ENCODE measurements around the gene PIGM. TPM values are rescaled to one million over a fixed set of nuclear protein-coding genes. Genes with fewer than 3 reads are reported as not detected.

Gene PIGM
- total and polyA plus RNA-seq, 2 of the 13 experiments (the other 11 are each of a cell fraction or from before 2014, with no cell fraction given): 3.4 to 4.6 TPM

DNA sequence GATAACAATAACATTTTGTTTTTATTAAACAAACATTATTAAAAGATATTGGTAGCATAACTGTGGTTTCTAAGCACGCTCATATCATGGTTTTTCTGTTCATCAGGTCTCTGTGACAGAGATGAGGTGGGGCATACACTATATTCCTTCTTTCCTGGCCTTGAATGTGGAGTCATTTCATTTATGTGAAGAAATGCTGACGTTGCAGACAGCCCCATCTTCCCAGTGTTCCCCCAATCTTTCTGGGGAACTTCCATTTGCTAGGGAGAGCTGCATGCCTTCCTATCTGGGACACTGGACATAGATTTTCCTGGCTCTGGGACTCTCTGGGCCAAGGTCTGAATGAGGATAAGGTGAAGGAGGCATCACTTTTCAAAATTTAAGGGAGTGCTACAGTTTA, 30.4 kb downstream of the PIGM start:
- in situ Hi-C loops (cut with HindIII; ENCODE audit: extremely low pct_ligation_motif_present, low pct_unique_long_range_greater_than_20kb) (no loop called here), intact Hi-C loops (cut with micrococcal nuclease; ENCODE audit: unreplicated experiment) (no loop called here)
- H3K27me3 ChIP-seq (ENCODE audit: control insufficient read depth in 1 of 2, insufficient read depth in 2 of 2, low read length in 2 of 2): peaks cover 0 to 3% of the 10 kb centered on the region in 2 experiments; a peak in 1 of 5 replicates
- no peaks in the 10 kb centered on the region for H4K20me1 ChIP-seq (ENCODE audit: insufficient read depth, low read length)
- no peak overlapping the region for H3K4me2 ChIP-seq (ENCODE audit: low read depth, low read length)
- H3K36me3 ChIP-seq (replicated peaks in 1 of 2; ENCODE audit: control insufficient read depth in 1 of 2, insufficient read depth in 2 of 2, low read length in 2 of 2): no peaks in the 10 kb centered on the region
- H3K9me3 ChIP-seq (ENCODE audit: low read length): no peaks in the 10 kb centered on the region
- H3K79me2 ChIP-seq (ENCODE audit: insufficient read depth, low read length): no peaks in the 10 kb centered on the region
- ChIA-PET CTCF (ENCODE audit: low intra/inter-chr PET ratio, low total read pairs) (no interaction called here), POLR2A (no interaction called here)
- BruUV-seq (replicated peaks): no TSS peak
- H3K9ac ChIP-seq (ENCODE audit: insufficient read depth, low read depth, low read length): no peak overlapping the region
- no peak overlapping the region for H3K4me3 ChIP-seq (replicated peaks in 1 of 3; ENCODE audit: insufficient read depth in 1 of 3, low read depth in 2 of 3, low read length in 3 of 3)
- no peak overlapping the region for H3K27ac ChIP-seq (ENCODE audit: extremely low read length, insufficient read depth, low read length)
- FAIRE-seq (no peak), ATAC-seq (no peak), DNase-seq (ENCODE audit: low spot score) (no peak)
- TF ChIP-seq MAFK (conservative IDR thresholded peaks at IDR 0.05 in 1 of 2, IDR thresholded peaks at IDR 0.05 in 1 of 2; ENCODE audit: low read length in 2 of 2) (peak; percentile 86 to 96), MAFF (IDR thresholded peaks at IDR 0.05; ENCODE audit: low read depth, low read length) (peak; percentile 93), ZNF569 (CRISPR knock-in tag; IDR thresholded peaks at IDR 0.05; ENCODE audit: borderline replicate concordance) (no peak)
- no peak overlapping the region for H2AFZ ChIP-seq (ENCODE audit: low read length)
- 1% methylated on average over 2 of the region's 2 CpGs for WGBS (ENCODE audit: low lambda C conversion rate)
- no peaks in the 10 kb centered on the region for H3K4me1 ChIP-seq (ENCODE audit: insufficient read depth, low read length)

DNA sequence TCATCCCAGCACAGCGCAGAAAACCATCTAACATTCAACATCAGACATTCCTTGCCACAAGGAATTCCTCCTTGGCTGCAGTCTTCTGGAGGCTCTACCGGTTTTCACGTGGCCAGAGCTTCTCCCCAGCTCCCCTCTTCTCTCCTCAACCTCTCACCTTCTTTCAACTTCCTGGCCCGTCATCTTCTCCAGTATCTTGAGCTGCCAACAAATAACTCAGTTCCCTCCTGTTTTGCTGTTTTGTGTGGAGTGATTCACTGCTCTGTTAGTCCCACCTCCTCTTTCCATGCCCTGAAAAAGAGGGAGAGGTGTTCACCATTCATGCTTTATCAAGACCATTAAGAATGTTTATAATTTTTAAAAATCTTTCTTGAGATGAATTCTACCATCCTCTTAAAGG, 32.6 kb downstream of the PIGM start:
- H4K20me1 ChIP-seq (ENCODE audit: insufficient read depth, low read length): no peaks in the 10 kb centered on the region
- intact Hi-C loops (cut with micrococcal nuclease; ENCODE audit: unreplicated experiment): no loop called here
- no peak for DNase-seq (ENCODE audit: low spot score)
- no peak overlapping the region for H3K4me2 ChIP-seq (ENCODE audit: low read depth, low read length)
- H3K4me3 ChIP-seq (replicated peaks in 1 of 3; ENCODE audit: insufficient read depth in 1 of 3, low read depth in 2 of 3, low read length in 3 of 3): no peak overlapping the region
- H3K9me3 ChIP-seq (ENCODE audit: low read length): no peaks in the 10 kb centered on the region
- H3K27ac ChIP-seq (ENCODE audit: extremely low read length, insufficient read depth, low read length): no peak overlapping the region
- in situ Hi-C loops (cut with HindIII; ENCODE audit: extremely low pct_ligation_motif_present, low pct_unique_long_range_greater_than_20kb): no loop called here
- H3K9ac ChIP-seq (ENCODE audit: insufficient read depth, low read depth, low read length): no peak overlapping the region
- no peak for ATAC-seq
- no peak for FAIRE-seq
- H3K79me2 ChIP-seq (ENCODE audit: insufficient read depth, low read length): no peaks in the 10 kb centered on the region
- CTCF ChIA-PET (ENCODE audit: low intra/inter-chr PET ratio, low total read pairs): no interaction called here
- no TSS peak for BruUV-seq (replicated peaks)
- TF ChIP-seq ZNF256 (CRISPR knock-in tag; conservative IDR thresholded peaks at IDR 0.05) (no peak), GATAD1 (CRISPR knock-in tag; IDR thresholded peaks at IDR 0.05) (no peak), ZNF441 (CRISPR knock-in tag; IDR thresholded peaks at IDR 0.05; ENCODE audit: borderline replicate concordance) (no peak)
- TF ChIP-seq, protein P1, sequence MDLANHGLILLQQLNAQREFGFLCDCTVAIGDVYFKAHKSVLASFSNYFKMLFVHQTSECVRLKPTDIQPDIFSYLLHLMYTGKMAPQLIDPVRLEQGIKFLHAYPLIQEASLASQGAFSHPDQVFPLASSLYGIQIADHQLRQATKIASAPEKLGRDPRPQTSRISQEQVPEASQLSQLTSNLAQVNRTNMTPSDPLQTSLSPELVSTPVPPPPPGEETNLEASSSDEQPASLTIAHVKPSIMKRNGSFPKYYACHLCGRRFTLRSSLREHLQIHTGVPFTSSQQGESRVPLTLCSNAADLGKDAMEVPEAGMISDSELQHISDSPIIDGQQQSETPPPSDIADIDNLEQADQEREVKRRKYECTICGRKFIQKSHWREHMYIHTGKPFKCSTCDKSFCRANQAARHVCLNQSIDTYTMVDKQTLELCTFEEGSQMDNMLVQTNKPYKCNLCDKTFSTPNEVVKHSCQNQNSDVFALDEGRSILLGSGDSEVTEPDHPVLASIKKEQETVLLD (CRISPR knock-in tag; IDR thresholded peaks at IDR 0.05; ENCODE audit: low read depth): no peak
- TF ChIP-seq, protein P2, sequence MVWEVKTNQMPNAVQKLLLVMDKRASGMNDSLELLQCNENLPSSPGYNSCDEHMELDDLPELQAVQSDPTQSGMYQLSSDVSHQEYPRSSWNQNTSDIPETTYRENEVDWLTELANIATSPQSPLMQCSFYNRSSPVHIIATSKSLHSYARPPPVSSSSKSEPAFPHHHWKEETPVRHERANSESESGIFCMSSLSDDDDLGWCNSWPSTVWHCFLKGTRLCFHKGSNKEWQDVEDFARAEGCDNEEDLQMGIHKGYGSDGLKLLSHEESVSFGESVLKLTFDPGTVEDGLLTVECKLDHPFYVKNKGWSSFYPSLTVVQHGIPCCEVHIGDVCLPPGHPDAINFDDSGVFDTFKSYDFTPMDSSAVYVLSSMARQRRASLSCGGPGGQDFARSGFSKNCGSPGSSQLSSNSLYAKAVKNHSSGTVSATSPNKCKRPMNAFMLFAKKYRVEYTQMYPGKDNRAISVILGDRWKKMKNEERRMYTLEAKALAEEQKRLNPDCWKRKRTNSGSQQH (CRISPR knock-in tag; IDR thresholded peaks at IDR 0.05; ENCODE audit: low read depth): no peak
- peaks cover 0 to 3% of the 10 kb centered on the region in 2 experiments; a peak in 1 of 5 replicates for H3K27me3 ChIP-seq (ENCODE audit: control insufficient read depth in 1 of 2, insufficient read depth in 2 of 2, low read length in 2 of 2)
- no peaks in the 10 kb centered on the region for H3K4me1 ChIP-seq (ENCODE audit: insufficient read depth, low read length)
- POLR2A ChIA-PET: no interaction called here
- 37% methylated on average over 4 of the region's 4 CpGs for WGBS (ENCODE audit: low lambda C conversion rate)
- no peaks in the 10 kb centered on the region for H3K36me3 ChIP-seq (replicated peaks in 1 of 2; ENCODE audit: control insufficient read depth in 1 of 2, insufficient read depth in 2 of 2, low read length in 2 of 2)
- H2AFZ ChIP-seq (ENCODE audit: low read length): no peak overlapping the region
